ENCODE results near the gene EMP1. TPM values are rescaled to one million over a fixed set of nuclear protein-coding genes. Genes with fewer than 3 reads are reported as not detected.

EMP1 gene
- total RNA-seq, 1 experiment from 2014 or later, result 18.6 TPM

DNA sequence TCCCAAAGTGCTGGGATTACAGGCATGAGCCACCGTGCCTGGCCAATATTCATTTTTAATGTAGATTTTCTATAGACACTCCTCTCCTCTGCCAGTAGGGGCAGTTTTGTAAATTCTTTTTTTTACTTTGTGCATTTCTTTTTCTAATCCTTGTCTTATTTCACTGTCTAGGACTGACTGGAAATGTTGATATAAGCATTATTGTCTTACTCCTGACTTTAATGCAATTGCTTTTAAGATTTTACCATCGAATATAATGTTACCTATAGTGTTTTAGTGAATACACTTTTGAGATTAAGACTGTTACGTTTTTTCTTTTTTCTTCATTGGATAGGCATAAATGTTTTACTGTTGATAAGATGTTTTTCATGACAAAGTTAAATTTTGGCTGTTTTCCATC, 35.4 kb upstream of the EMP1 start:
- no peak overlapping the region for H3K4me3 ChIP-seq (ENCODE audit: low read depth in 2 of 2, low read length in 2 of 2)
- H3K9me3 ChIP-seq (ENCODE audit: control insufficient read depth, insufficient read depth, low read depth, low read length), result no peaks in the 10 kb centered on the region
- H3K36me3 ChIP-seq (ENCODE audit: control insufficient read depth, insufficient read depth, low read length), result no peaks in the 10 kb centered on the region
- no TSS peak for BruUV-seq (replicated peaks)
- ChIA-PET POLR2A (no interaction called here), CTCF (no interaction called here)
- no peak for ATAC-seq
- no peak overlapping the region for H3K27ac ChIP-seq (ENCODE audit: low read length)
- H3K27me3 ChIP-seq (ENCODE audit: control insufficient read depth, insufficient read depth, low read length), result no peaks in the 10 kb centered on the region
- TF ChIP-seq, protein P1, sequence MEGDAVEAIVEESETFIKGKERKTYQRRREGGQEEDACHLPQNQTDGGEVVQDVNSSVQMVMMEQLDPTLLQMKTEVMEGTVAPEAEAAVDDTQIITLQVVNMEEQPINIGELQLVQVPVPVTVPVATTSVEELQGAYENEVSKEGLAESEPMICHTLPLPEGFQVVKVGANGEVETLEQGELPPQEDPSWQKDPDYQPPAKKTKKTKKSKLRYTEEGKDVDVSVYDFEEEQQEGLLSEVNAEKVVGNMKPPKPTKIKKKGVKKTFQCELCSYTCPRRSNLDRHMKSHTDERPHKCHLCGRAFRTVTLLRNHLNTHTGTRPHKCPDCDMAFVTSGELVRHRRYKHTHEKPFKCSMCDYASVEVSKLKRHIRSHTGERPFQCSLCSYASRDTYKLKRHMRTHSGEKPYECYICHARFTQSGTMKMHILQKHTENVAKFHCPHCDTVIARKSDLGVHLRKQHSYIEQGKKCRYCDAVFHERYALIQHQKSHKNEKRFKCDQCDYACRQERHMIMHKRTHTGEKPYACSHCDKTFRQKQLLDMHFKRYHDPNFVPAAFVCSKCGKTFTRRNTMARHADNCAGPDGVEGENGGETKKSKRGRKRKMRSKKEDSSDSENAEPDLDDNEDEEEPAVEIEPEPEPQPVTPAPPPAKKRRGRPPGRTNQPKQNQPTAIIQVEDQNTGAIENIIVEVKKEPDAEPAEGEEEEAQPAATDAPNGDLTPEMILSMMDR (IDR thresholded peaks at IDR 0.05), result peak; percentile 52; the same call in 1 of the 2 replicates
- no peak for TF ChIP-seq TCF7L2 (IDR thresholded peaks at IDR 0.05; ENCODE audit: low read depth, low read length)
- intact Hi-C loops (cut with micrococcal nuclease; ENCODE audit: unreplicated experiment), result no loop called here
- no peaks in the 10 kb centered on the region for H3K4me1 ChIP-seq (ENCODE audit: control insufficient read depth, insufficient read depth, low read length)
- DNase-seq (ENCODE audit: low read depth, low spot score), result no peak
- in situ Hi-C loops (cut with HindIII; ENCODE audit: low pct_unique_long_range_greater_than_20kb, low sequenced_read_pairs), result no loop called here

DNA sequence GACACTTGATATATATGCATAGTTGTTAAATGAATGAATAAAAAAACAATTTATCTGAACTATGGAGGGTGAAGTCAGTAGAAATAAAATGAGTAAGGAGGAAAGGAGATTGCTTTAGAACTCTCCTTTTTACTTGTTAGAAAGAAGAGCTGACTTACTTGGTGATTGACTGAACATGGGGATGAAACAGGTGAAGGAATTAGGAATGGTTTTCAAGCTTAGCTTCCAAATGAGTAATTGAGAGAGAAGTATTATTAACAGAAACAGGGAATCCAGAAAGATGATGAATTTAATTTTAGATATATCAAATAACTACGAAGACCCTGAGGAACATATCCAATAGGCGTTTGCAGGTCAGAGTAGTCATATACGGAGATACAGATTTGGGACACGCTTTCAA, 33.6 kb upstream of the EMP1 start:
- Histone ChIP-seq H3K9me3 (ENCODE audit: control insufficient read depth, insufficient read depth, low read depth, low read length) (no peaks in the 10 kb centered on the region), H3K27me3 (ENCODE audit: control insufficient read depth, insufficient read depth, low read length) (no peaks in the 10 kb centered on the region), H3K36me3 (ENCODE audit: control insufficient read depth, insufficient read depth, low read length) (no peaks in the 10 kb centered on the region), H3K27ac (ENCODE audit: low read length) (no peak overlapping the region), H3K4me3 (ENCODE audit: low read depth in 2 of 2, low read length in 2 of 2) (no peak overlapping the region), H3K4me1 (ENCODE audit: control insufficient read depth, insufficient read depth, low read length) (no peaks in the 10 kb centered on the region)
- intact Hi-C loops (cut with micrococcal nuclease; ENCODE audit: unreplicated experiment) (no loop called here), in situ Hi-C loops (cut with HindIII; ENCODE audit: low pct_unique_long_range_greater_than_20kb, low sequenced_read_pairs) (no loop called here)
- ChIA-PET CTCF (no interaction called here), POLR2A (no interaction called here)
- TF ChIP-seq POLR2AphosphoS5 (IDR thresholded peaks at IDR 0.05; ENCODE audit: low read depth, low read length), result no peak
- TF ChIP-seq, protein P1 (IDR thresholded peaks at IDR 0.05), result no peak
- TF ChIP-seq, protein P2, sequence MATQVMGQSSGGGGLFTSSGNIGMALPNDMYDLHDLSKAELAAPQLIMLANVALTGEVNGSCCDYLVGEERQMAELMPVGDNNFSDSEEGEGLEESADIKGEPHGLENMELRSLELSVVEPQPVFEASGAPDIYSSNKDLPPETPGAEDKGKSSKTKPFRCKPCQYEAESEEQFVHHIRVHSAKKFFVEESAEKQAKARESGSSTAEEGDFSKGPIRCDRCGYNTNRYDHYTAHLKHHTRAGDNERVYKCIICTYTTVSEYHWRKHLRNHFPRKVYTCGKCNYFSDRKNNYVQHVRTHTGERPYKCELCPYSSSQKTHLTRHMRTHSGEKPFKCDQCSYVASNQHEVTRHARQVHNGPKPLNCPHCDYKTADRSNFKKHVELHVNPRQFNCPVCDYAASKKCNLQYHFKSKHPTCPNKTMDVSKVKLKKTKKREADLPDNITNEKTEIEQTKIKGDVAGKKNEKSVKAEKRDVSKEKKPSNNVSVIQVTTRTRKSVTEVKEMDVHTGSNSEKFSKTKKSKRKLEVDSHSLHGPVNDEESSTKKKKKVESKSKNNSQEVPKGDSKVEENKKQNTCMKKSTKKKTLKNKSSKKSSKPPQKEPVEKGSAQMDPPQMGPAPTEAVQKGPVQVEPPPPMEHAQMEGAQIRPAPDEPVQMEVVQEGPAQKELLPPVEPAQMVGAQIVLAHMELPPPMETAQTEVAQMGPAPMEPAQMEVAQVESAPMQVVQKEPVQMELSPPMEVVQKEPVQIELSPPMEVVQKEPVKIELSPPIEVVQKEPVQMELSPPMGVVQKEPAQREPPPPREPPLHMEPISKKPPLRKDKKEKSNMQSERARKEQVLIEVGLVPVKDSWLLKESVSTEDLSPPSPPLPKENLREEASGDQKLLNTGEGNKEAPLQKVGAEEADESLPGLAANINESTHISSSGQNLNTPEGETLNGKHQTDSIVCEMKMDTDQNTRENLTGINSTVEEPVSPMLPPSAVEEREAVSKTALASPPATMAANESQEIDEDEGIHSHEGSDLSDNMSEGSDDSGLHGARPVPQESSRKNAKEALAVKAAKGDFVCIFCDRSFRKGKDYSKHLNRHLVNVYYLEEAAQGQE (IDR thresholded peaks at IDR 0.05; ENCODE audit: insufficient read depth in 1 of 2, low read depth in 2 of 2, low read length in 1 of 2), result no peak
- TF ChIP-seq TCF7L2 (IDR thresholded peaks at IDR 0.05; ENCODE audit: low read depth, low read length), result no peak
- no peak for TF ChIP-seq SIN3A (IDR thresholded peaks at IDR 0.05; ENCODE audit: borderline replicate concordance, insufficient read depth, low read depth, low read length)
- ATAC-seq (no peak), DNase-seq (ENCODE audit: low read depth, low spot score) (no peak)
- no TSS peak for BruUV-seq (replicated peaks)
